GM12878 (cell line): ENCODE measurements around the gene MEGF6. TPM values are rescaled to one million over a fixed set of nuclear protein-coding genes. Genes with fewer than 3 reads are reported as not detected.

Experiments used
- ATAC-seq: fragments of 200-7000 bp; cut with Tn5 transposase; 3 replicates; pipeline ENCODE4 v1.9.1; 2020; ENCODE audit warnings: mild to moderate bottlenecking, moderate library complexity
- BruUV-seq: library from RNA; stranded (reverse); fragments of 400-500 nt; replicated peaks from 2 replicates; lab custom pipeline; 2021; lab: Mats Ljungman, UMichigan
- CTCF ChIA-PET: fragments of 300-600 bp; sonication (Branson Sonifier 250); formaldehyde crosslinking; extraction: SDS; loops from one replicate; lab custom pipeline; 2021; ENCODE audit warnings: inconsistent platforms; lab: Yijun Ruan, JAX
- POLR2A ChIA-PET: fragments of 350-600 bp; formaldehyde crosslinking; extraction: SDS; loops from one replicate; lab custom pipeline; 2021; ENCODE audit warnings: inconsistent platforms; lab: Charles Lee
- RAD21 ChIA-PET: fragments of 300-600 bp; sonication (Branson Sonifier 250); formaldehyde crosslinking; loops from one replicate; lab custom pipeline; 2023; ENCODE audit warnings: antibody characterized with exemption; ENCODE audit not compliant: unreplicated experiment; lab: Charles Lee
- SMC1A ChIA-PET: fragments of 300-600 bp; sonication (Branson Sonifier 250); formaldehyde crosslinking; loops from one replicate; lab custom pipeline; 2023; ENCODE audit not compliant: unreplicated experiment, uncharacterized antibody; lab: Charles Lee
- DNase-seq: peaks from one replicate; pipeline ENCODE4 v3.0.0-alpha.2; 2011; ENCODE audit warnings: low read depth, low spot score
- FAIRE-seq: peaks from 3 replicates; lab custom pipeline; 2011; peaks lifted over from hg19 to GRCh38; lab: Jason Lieb, UNC
- H2AFZ ChIP-seq: 2 replicates; pipeline ENCODE4 v1.6.0; 2011; ENCODE audit warnings: low read depth, low read length, control low read depth; ENCODE audit not compliant: control insufficient read depth
- H3K27ac ChIP-seq: 2 replicates; pipeline ENCODE4 v1.5.1; 2011; ENCODE audit warnings: control low read depth; ENCODE audit not compliant: control insufficient read depth, insufficient read depth
- H3K27me3 ChIP-seq, 2 experiments: replicated peaks in 1 of 2; 2 replicates each; pipeline versions ENCODE4 v1.6.0 to v1.6.1; 2011; ENCODE audit warnings: low read length in 1 of 2; ENCODE audit not compliant: control insufficient read depth in 2 of 2, insufficient read depth in 2 of 2
- H3K36me3 ChIP-seq, 2 experiments: 2 replicates each; pipeline ENCODE4 v1.5.1; 2011; ENCODE audit warnings: low read length in 1 of 2; ENCODE audit not compliant: control insufficient read depth in 2 of 2, insufficient read depth in 2 of 2
- H3K4me1 ChIP-seq: 2 replicates; pipeline ENCODE4 v1.6.1; 2011; ENCODE audit warnings: mild to moderate bottlenecking, low read length, moderate library complexity, mixed read lengths; ENCODE audit not compliant: control insufficient read depth, insufficient read depth
- H3K4me2 ChIP-seq: 2 replicates; pipeline ENCODE4 v1.6.0; 2011; ENCODE audit warnings: control low read depth; ENCODE audit not compliant: control insufficient read depth, insufficient read depth
- H3K4me3 ChIP-seq: fragments of 200-600 bp; sonication (generic); 2 replicates; pipeline ENCODE4 v1.5.1; 2016
- H3K79me2 ChIP-seq: 2 replicates; pipeline ENCODE4 v1.6.0; 2011; ENCODE audit warnings: low read length; ENCODE audit not compliant: control insufficient read depth, insufficient read depth
- H3K9ac ChIP-seq: 2 replicates; pipeline ENCODE4 v1.8.0; 2011; ENCODE audit warnings: low read length, control low read depth, mixed read lengths; ENCODE audit not compliant: control insufficient read depth, insufficient read depth
- H3K9me3 ChIP-seq: replicated peaks from 3 replicates; pipeline ENCODE4 v1.5.1; 2011; ENCODE audit warnings: mild to moderate bottlenecking, low read length; ENCODE audit not compliant: control insufficient read depth, insufficient read depth
- H4K20me1 ChIP-seq: 2 replicates; pipeline ENCODE4 v1.6.0; 2011; ENCODE audit not compliant: control insufficient read depth, insufficient read depth
- ATF2 ChIP-seq: IDR thresholded peaks from 2 replicates; pipeline ENCODE4 v1.6.1; 2012; ENCODE audit warnings: low read length, inconsistent platforms
- BCL3 ChIP-seq: IDR thresholded peaks from 2 replicates; pipeline ENCODE4 v1.6.1; 2011; ENCODE audit warnings: borderline replicate concordance, low read depth, mild to moderate bottlenecking, moderate library complexity, low read length; ENCODE audit not compliant: insufficient read depth, poor library complexity, severe bottlenecking
- ETV6 ChIP-seq, 2 experiments: fragments of 450-650 bp in 1 of 2; IDR thresholded peaks in 1 of 2; conservative IDR thresholded peaks in 1 of 2; 2 replicates each; pipeline ENCODE4 v1.6.1; 2014; ENCODE audit warnings: antibody characterized with exemption in 1 of 2, borderline replicate concordance in 1 of 2, low read depth in 1 of 2, mild to moderate bottlenecking in 1 of 2, moderate library complexity in 1 of 2
- IKZF1 ChIP-seq: fragments of 450-650 bp; conservative IDR thresholded peaks from 2 replicates; pipeline ENCODE4 v1.6.1; 2017; ENCODE audit warnings: antibody characterized with exemption, mild to moderate bottlenecking
- JUNB ChIP-seq: IDR thresholded peaks from 2 replicates; pipeline ENCODE4 v1.6.1; 2016; ENCODE audit warnings: antibody characterized with exemption, mild to moderate bottlenecking
- MYB ChIP-seq: fragments of 150-350 bp; IDR thresholded peaks from 2 replicates; pipeline ENCODE4 v1.6.1; 2014; ENCODE audit warnings: mild to moderate bottlenecking, low read depth, low read length, borderline replicate concordance
- RAD51 ChIP-seq: fragments of 450-650 bp; IDR thresholded peaks from 2 replicates; pipeline ENCODE4 v1.6.1; 2016; ENCODE audit warnings: moderate library complexity, mild to moderate bottlenecking, inconsistent platforms
- RELA ChIP-seq: fragments of 450-650 bp; IDR thresholded peaks from 2 replicates; pipeline ENCODE4 v1.8.0; 2014; ENCODE audit warnings: borderline replicate concordance; ENCODE audit not compliant: partially characterized antibody
- SP1 ChIP-seq: IDR thresholded peaks from one replicate; pipeline ENCODE4 v1.6.1; 2011; ENCODE audit warnings: low read depth, low read length
- SREBF1 ChIP-seq: IDR thresholded peaks from 2 replicates; pipeline ENCODE4 v1.6.1; 2012; ENCODE audit warnings: mild to moderate bottlenecking, low read length
- STAT3 ChIP-seq: IDR thresholded peaks from 2 replicates; pipeline ENCODE4 v1.6.1; 2011; ENCODE audit warnings: low read depth, low read length, improper control_type of control experiment
- TBL1XR1 ChIP-seq: IDR thresholded peaks from 2 replicates; pipeline ENCODE4 v1.6.1; 2012; ENCODE audit warnings: low read depth, low read length, improper control_type of control experiment
- TCF12 ChIP-seq: IDR thresholded peaks from 2 replicates; pipeline ENCODE4 v1.6.1; 2011; ENCODE audit warnings: low read depth, mild to moderate bottlenecking, low read length
- TCF7 ChIP-seq: IDR thresholded peaks from 2 replicates; pipeline ENCODE4 v1.6.1; 2014; ENCODE audit warnings: antibody characterized with exemption, borderline replicate concordance
- ZBED1 ChIP-seq: IDR thresholded peaks from 2 replicates; pipeline ENCODE4 v1.6.1; 2016; ENCODE audit warnings: borderline replicate concordance
- WGBS: methylation state at CpG from one replicate; pipeline ENCODE4 v1.1.6; 2016; ENCODE audit warnings: low lambda C conversion rate; ENCODE audit not compliant: insufficient replicate concordance, insufficient coverage; ENCODE audit errors: missing lambda C conversion rate; 5-methylcytosine and 5-hydroxymethylcytosine counted together
- in situ Hi-C: fragments of 300-500 bp; cut with MboI; formaldehyde crosslinking; loops from 9 replicates; pipeline ENCODE4 v1.14.3; 2018; ENCODE audit warnings: mixed read lengths
- intact Hi-C: fragments of 100-400 bp; cut with micrococcal nuclease; formaldehyde crosslinking; loops from one replicate; pipeline ENCODE4 v1.14.2; 2022; ENCODE audit not compliant: unreplicated experiment
- polyA plus RNA-seq, 11 experiments: library from polyadenylated mRNA; depleted of rRNA in 4 of 11; unstranded in 6 of 11; stranded (reverse) in 5 of 11; fragments of >200 nt; fragmentation: Nextera tagmentation in 4 of 11; fragmentation: Illumina TruSeq in 1 of 11; extraction: Ambion mirVana in 4 of 11; extraction: Trizol in 1 of 11; gene quantifications; 1 replicate in 1 of 11; 2 replicates in 10 of 11; pipeline versions ENCODE4 v1.2.1 to v1.2.3, GENCODE V29; 2011 to 2016; ENCODE audit warnings: inconsistent platforms in 2 of 11, missing spikeins in 2 of 11, low read depth in 1 of 11
- total RNA-seq, 4 experiments: library from RNA; depleted of rRNA in 3 of 4; stranded (reverse); fragments of >200 nt in 3 of 4; fragmentation: Illumina TruSeq in 1 of 4; extraction: Trizol in 1 of 4; gene quantifications; 2 replicates each; pipeline versions ENCODE4 v1.2.1 to v1.2.3, GENCODE V29; 2013 to 2021

Gene MEGF6
- total and polyA plus RNA-seq, 10 of the 15 experiments (the other 5 are each of a cell fraction or from before 2014, with no cell fraction given): 0.03 to 0.41 TPM; not detected in 8

DNA sequence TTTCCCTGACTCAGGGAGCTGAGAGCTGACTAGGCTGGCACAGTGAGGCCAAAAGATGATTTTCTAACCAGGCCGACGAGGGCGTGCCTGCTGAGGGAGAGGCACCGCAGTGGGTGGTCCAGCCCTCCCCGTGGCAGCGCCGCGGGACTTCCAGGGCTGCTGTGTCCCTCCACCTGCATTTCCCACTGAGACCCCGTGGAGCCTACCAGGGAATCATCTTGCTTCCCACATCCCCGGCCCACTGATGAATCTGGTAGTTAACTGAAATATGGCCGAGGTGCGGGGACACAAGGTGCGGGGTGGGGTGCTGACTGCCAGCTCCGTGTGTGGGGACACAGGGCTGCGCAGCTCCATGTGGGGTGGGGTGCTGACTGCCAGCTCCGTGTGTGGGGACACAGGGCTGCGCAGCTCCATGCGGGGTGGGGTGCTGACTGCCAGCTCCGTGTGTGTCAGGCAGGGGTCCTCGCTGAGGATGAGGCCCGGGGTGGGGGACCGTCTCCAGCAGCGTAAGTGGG is 28.1 kb upstream of the MEGF6 start:
- ATAC-seq (no peak), FAIRE-seq (no peak), DNase-seq (no peak)
- RAD21 ChIA-PET: no interaction called here
- WGBS: over 99% methylated on average over 23 of the region's 23 CpGs
- no peaks in the 10 kb centered on the region for H3K79me2 ChIP-seq
- no peak overlapping the region for H3K27ac ChIP-seq
- H3K36me3 ChIP-seq: peaks cover 13 to 15% of the 10 kb centered on the region in 2 experiments; a peak in 3 of 4 replicates
- POLR2A ChIA-PET: no interaction called here
- H3K9me3 ChIP-seq: no peaks in the 10 kb centered on the region
- no peak overlapping the region for H2AFZ ChIP-seq
- in situ Hi-C loops (no loop called here), intact Hi-C loops (no loop called here)
- no peaks in the 10 kb centered on the region for H4K20me1 ChIP-seq
- TF ChIP-seq JUNB (no peak), ETV6 (conservative IDR thresholded peaks at IDR 0.05 in 1 of 2, IDR thresholded peaks at IDR 0.05 in 1 of 2; ENCODE audit: borderline replicate concordance in 1 of 2, low read depth in 1 of 2) (no peak), ZBED1 (no peak), BCL3 (no peak), RELA (no peak), TCF7 (no peak), STAT3 (no peak), TCF12 (no peak), ATF2 (no peak), RAD51 (no peak), TBL1XR1 (no peak), MYB (no peak), IKZF1 (no peak), SREBF1 (no peak), SP1 (no peak)
- no TSS peak for BruUV-seq
- SMC1A ChIA-PET: interaction anchor here (0.9 kb wide), 1 partner anchor 12 kb away, joined by 3 read pairs; no protein-coding TSS in a partner anchor
- H3K27me3 ChIP-seq: no peaks in the 10 kb centered on the region
- no peak overlapping the region for H3K4me3 ChIP-seq
- H3K9ac ChIP-seq: no peak overlapping the region
- no peak overlapping the region for H3K4me2 ChIP-seq
- H3K4me1 ChIP-seq: no peaks in the 10 kb centered on the region
- CTCF ChIA-PET: interaction anchor here (0.7 to 1.4 kb wide), 2 partner anchors 20 kb away, joined by 4 read pairs; no protein-coding TSS in a partner anchor
